ENCODE measurements around the gene RNF26. TPM values are rescaled to one million over a fixed set of nuclear protein-coding genes. Genes with fewer than 3 reads are reported as not detected.

The RNF26 gene
- total RNA-seq, 1 donor from 2014 or later, result 30.2 TPM

DNA sequence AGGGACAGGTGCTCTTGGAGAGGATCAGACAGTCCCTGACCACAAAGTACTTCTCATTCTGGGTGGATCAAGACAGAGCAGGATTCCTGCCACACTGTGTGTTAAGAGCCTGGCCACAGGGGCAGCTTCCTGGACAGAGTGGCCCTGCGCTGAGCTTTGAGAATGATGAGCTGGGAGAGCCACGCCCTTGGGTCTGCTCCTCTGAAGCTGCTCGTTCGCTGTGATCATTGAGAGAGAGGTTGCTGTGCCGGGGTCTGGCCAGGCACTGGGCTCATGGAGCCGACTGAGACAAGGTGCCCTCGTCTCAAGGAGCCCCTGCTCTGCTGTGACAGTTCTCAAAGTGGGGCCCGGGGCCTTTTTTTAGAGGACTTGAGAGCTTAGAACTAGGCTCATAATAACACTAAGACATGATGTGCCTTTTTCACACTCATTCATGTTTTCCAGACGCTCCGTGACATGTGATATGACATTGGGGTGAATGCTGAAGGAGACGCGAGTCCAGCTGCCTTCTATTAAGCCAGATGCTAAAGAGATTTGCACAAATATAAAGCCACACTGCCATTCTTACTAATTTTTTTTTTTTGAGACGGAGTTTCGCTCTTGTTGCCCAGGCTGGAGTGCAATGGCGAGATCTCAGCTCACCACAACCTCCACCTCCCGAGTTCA lies 13.7 kb downstream of the RNF26 start:
- Mint-ChIP-seq H3K4me3 (ENCODE audit: unreplicated experiment) (no peak overlapping the region), H3K27me3 (ENCODE audit: unreplicated experiment) (peaks cover 41% of the 10 kb centered on the region), H3K4me1 (ENCODE audit: unreplicated experiment) (no peaks in the 10 kb centered on the region), H3K36me3 (ENCODE audit: unreplicated experiment) (no peaks in the 10 kb centered on the region), H3K27ac (ENCODE audit: unreplicated experiment) (no peak overlapping the region), H3K9me3 (ENCODE audit: unreplicated experiment) (no peaks in the 10 kb centered on the region)
- no peak for DNase-seq (ENCODE audit: extremely low spot score, unreplicated experiment)
- TF ChIP-seq CTCF (IDR thresholded peaks at IDR 0.05), result no peak

GRCh38 chr11:119350302-119350701 lies 16.0 kb downstream of the RNF26 start:
- TF ChIP-seq CTCF (IDR thresholded peaks at IDR 0.05), result no peak
- Mint-ChIP-seq H3K4me1 (ENCODE audit: unreplicated experiment) (no peaks in the 10 kb centered on the region), H3K36me3 (ENCODE audit: unreplicated experiment) (no peaks in the 10 kb centered on the region), H3K27ac (ENCODE audit: unreplicated experiment) (no peak overlapping the region), H3K27me3 (ENCODE audit: unreplicated experiment) (peaks cover 44% of the 10 kb centered on the region), H3K4me3 (ENCODE audit: unreplicated experiment) (no peak overlapping the region), H3K9me3 (ENCODE audit: unreplicated experiment) (no peaks in the 10 kb centered on the region)
- no peak for DNase-seq (ENCODE audit: extremely low spot score, unreplicated experiment)

DNA sequence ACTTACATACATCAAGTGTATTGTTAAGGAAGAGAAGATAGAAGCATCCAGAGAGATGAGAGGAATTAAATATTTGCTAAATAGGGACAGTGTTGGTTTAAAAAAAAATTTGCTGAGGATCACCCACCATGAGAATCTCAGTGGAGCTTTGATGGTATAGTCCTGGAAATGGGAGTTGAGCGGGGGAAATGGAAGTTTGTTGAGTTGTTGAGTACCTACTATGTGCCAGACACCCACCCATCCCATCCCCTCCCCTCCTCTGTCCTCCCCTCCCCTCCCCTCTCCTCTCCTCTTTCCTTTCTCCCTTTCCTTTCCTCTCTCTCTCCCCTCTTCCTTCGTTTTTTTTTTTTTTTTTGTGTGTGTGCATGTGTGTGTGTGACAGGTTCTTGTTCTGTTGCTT lies 16.9 kb downstream of the RNF26 start:
- no peaks in the 10 kb centered on the region for H3K36me3 Mint-ChIP-seq (ENCODE audit: unreplicated experiment)
- peaks cover 3% of the 10 kb centered on the region for H3K4me1 Mint-ChIP-seq (ENCODE audit: unreplicated experiment)
- H3K4me3 Mint-ChIP-seq (ENCODE audit: unreplicated experiment), result no peak overlapping the region
- H3K27ac Mint-ChIP-seq (ENCODE audit: unreplicated experiment), result no peak overlapping the region
- H3K9me3 Mint-ChIP-seq (ENCODE audit: unreplicated experiment), result no peaks in the 10 kb centered on the region
- DNase-seq (ENCODE audit: extremely low spot score, unreplicated experiment), result no peak
- H3K27me3 Mint-ChIP-seq (ENCODE audit: unreplicated experiment), result peaks cover 41% of the 10 kb centered on the region
- no peak for TF ChIP-seq CTCF (IDR thresholded peaks at IDR 0.05)

DNA sequence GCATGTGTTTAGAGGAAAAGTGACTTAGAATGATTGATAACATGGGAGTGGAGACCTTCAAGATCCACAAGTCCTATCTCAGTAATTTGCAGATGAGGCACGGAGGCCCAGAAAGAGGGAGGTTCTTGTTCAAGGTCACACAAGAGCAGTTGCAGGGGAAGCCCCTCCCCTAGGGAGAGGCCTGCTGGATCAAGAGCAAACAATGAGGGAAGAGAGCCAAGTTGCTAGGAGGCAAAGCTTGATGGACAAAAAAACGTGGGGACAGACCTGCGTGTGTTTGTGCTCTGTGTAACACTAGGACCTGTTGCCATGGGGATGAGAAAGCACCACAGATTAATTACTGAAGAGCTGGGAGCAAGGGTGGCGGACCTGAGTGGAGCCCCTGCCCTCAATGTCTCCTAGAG lies 18.5 kb downstream of the RNF26 start:
- H3K9me3 Mint-ChIP-seq (ENCODE audit: unreplicated experiment), result no peaks in the 10 kb centered on the region

More for the DNA sequence above, 18.5 kb downstream of the RNF26 start:
- Mint-ChIP-seq H3K4me1 (ENCODE audit: unreplicated experiment) (peaks cover 8% of the 10 kb centered on the region), H3K27ac (ENCODE audit: unreplicated experiment) (no peak overlapping the region), H3K36me3 (ENCODE audit: unreplicated experiment) (no peaks in the 10 kb centered on the region), H3K27me3 (ENCODE audit: unreplicated experiment) (peaks cover 33% of the 10 kb centered on the region), H3K4me3 (ENCODE audit: unreplicated experiment) (no peak overlapping the region)
- no peak for TF ChIP-seq CTCF (IDR thresholded peaks at IDR 0.05)
- DNase-seq (ENCODE audit: extremely low spot score, unreplicated experiment), result no peak

Data from osteocyte (in vitro differentiated cells).